Uterus (tissue), 2 donors: ENCODE results near the gene COL28A1.

Experiments used
- CTCF ChIP-seq, 4 experiments: fragments of 200-600 bp in 2 of 4; fragments of 450-650 bp in 2 of 4; sonication (generic) in 2 of 4; IDR thresholded peaks; one replicate each; pipeline ENCODE4 v1.5.1; 2016 to 2019; ENCODE audit warnings: antibody characterized with exemption in 4 of 4, mild to moderate bottlenecking in 2 of 4, moderate library complexity in 1 of 4
- POLR2A ChIP-seq, 2 donors: fragments of 450-650 bp; IDR thresholded peaks; one replicate each; pipeline ENCODE4 v1.6.1; 2016; ENCODE audit warnings: antibody characterized with exemption in 2 of 2, mild to moderate bottlenecking in 1 of 2, moderate library complexity in 1 of 2

- no peak for TF ChIP-seq CTCF (IDR thresholded peaks at IDR 0.05)
- no peak for TF ChIP-seq POLR2A (IDR thresholded peaks at IDR 0.05)
Measured at GRCh38 chr7:7369134-7369533, 166.5 kb downstream of the COL28A1 start.
